ENCODE results near the gene INO80. TPM values are rescaled to one million over a fixed set of nuclear protein-coding genes. Genes with fewer than 3 reads are reported as not detected.
"Not testable (repeated sequence)": the region's sequence is repeated elsewhere in the genome, so short reads cannot be mapped to it uniquely, and the experiment has no call there.

The INO80 gene
- total and polyA plus RNA-seq, 2 donors, result 7.6 to 12.9 TPM

DNA sequence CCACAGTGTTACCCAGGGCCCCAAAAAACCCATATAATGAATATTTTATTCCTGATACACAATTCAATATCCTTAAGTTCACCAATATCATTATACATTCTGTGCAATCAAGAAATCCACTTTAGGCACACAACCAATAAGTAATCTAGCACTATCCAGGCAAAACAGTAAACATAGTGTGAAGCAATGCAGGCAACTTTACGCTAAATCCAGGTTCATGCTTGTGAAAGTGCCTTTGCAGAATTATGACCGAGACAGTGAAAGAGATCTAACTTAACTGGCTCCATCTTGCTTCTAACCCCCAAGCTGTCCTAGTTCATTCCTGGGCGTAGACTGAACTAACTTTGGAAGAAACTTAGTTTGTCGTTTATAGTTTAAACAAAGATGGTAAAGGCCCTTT, 34.2 kb upstream of the INO80 start:
- H3K4me1 ChIP-seq (ENCODE audit: control insufficient read depth in 2 of 2, insufficient read depth in 2 of 2, low read length in 2 of 2), result no peaks in the 10 kb centered on the region
- DNase-seq (ENCODE audit: low read depth in 6 of 9, low spot score in 9 of 9), result no peak
- H3K27me3 ChIP-seq (ENCODE audit: control insufficient read depth in 2 of 2, insufficient read depth in 1 of 2, low read length in 1 of 2), result no peaks in the 10 kb centered on the region
- H3K36me3 ChIP-seq (ENCODE audit: control insufficient read depth in 2 of 2, insufficient read depth in 2 of 2, low read length in 1 of 2), result no peaks in the 10 kb centered on the region
- H3K27ac ChIP-seq (ENCODE audit: low read depth in 1 of 2, low read length in 1 of 2), result no peak overlapping the region
- 96% methylated on average over 4 of the region's 4 CpGs for WGBS
- H3K9me3 ChIP-seq (ENCODE audit: control insufficient read depth in 2 of 2, insufficient read depth in 1 of 2, low read length in 1 of 2), result no peaks in the 10 kb centered on the region
- H3K4me3 ChIP-seq (ENCODE audit: low read length in 2 of 2), result no peak overlapping the region

DNA sequence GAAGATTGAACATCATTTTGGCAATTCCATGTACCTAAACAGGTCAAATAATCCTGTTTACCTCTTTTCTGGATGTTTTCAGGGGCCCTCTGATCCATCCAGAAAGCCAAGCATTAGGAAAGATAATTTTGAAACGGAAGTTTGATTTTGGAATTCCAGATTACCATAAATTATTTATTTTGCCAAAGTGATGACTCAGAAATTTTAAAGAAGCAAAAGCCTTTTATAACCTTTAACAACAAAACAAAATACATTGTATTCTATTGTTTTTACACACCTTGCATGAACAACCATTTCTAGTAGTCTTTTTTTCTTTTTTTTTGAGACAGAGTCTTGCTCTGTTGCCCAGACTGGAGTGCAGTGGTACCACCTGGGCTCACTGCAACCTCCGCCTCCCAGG, 32.0 kb upstream of the INO80 start:
- WGBS, result 96% methylated on average over 2 of the region's 2 CpGs
- Histone ChIP-seq H3K36me3 (ENCODE audit: control insufficient read depth in 2 of 2, insufficient read depth in 2 of 2, low read length in 1 of 2) (no peaks in the 10 kb centered on the region), H3K9me3 (ENCODE audit: control insufficient read depth in 2 of 2, insufficient read depth in 1 of 2, low read length in 1 of 2) (no peaks in the 10 kb centered on the region), H3K27me3 (ENCODE audit: control insufficient read depth in 2 of 2, insufficient read depth in 1 of 2, low read length in 1 of 2) (no peaks in the 10 kb centered on the region), H3K27ac (ENCODE audit: low read depth in 1 of 2, low read length in 1 of 2) (no peak overlapping the region), H3K4me1 (ENCODE audit: control insufficient read depth in 2 of 2, insufficient read depth in 2 of 2, low read length in 2 of 2) (no peaks in the 10 kb centered on the region), H3K4me3 (ENCODE audit: low read length in 2 of 2) (no peak overlapping the region)
- DNase-seq (ENCODE audit: low read depth in 6 of 9, low spot score in 9 of 9), result no peak

DNA sequence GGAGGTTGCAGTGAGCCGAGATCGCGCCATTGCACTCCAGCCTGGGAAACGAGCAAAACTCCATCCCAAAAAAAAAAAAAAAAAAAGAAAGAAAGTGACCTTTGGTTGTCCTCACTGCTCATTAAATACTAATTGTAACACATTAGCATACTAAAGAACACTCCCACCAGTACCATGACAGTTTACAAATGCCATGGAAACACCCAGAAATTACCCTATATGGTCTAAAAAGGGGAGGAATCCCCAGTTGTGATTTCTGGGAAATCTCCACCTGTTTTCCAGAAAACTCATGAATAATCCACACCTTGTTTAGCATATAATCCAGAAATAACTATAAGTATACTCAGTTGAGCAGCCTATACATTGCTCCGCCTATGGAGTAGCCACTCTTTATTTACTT, 23.5 kb upstream of the INO80 start:
- Histone ChIP-seq H3K9me3 (ENCODE audit: control insufficient read depth in 2 of 2, insufficient read depth in 1 of 2, low read length in 1 of 2) (no peaks in the 10 kb centered on the region), H3K27me3 (ENCODE audit: control insufficient read depth in 2 of 2, insufficient read depth in 1 of 2, low read length in 1 of 2) (no peaks in the 10 kb centered on the region), H3K36me3 (ENCODE audit: control insufficient read depth in 2 of 2, insufficient read depth in 2 of 2, low read length in 1 of 2) (no peaks in the 10 kb centered on the region), H3K4me3 (ENCODE audit: low read length in 2 of 2) (no peak overlapping the region), H3K4me1 (ENCODE audit: control insufficient read depth in 2 of 2, insufficient read depth in 2 of 2, low read length in 2 of 2) (no peaks in the 10 kb centered on the region), H3K27ac (ENCODE audit: low read depth in 1 of 2, low read length in 1 of 2) (no peak overlapping the region)
- no peak for DNase-seq (ENCODE audit: low read depth in 6 of 9, low spot score in 9 of 9)
- WGBS, result 98% methylated on average over 5 of the region's 5 CpGs

DNA sequence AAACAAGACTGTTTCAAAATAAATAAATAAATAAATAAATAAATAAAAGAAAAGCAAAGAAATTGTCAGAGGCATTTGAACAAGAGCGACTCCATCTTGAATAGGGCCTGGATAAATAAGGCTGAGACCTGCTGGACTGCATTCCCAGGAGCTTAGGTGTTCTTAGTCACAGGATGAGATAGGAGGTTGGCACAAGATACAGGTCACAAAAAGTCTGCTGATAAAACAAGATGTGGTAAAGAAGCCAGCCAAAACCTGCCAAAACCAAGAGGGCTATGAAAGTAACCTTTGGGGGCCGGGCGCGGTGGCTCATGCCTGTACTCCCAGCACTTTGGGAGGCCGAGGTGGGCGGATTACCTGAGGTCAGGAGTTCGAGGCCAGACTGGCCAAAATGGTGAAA, 23.0 kb upstream of the INO80 start:
- not testable (repeated sequence) for H3K36me3 ChIP-seq (ENCODE audit: control insufficient read depth in 2 of 2, insufficient read depth in 2 of 2, low read length in 1 of 2); H3K27me3 ChIP-seq (ENCODE audit: control insufficient read depth in 2 of 2, insufficient read depth in 1 of 2, low read length in 1 of 2); H3K27ac ChIP-seq (ENCODE audit: low read depth in 1 of 2, low read length in 1 of 2); H3K9me3 ChIP-seq (ENCODE audit: control insufficient read depth in 2 of 2, insufficient read depth in 1 of 2, low read length in 1 of 2); H3K4me3 ChIP-seq (ENCODE audit: low read length in 2 of 2); DNase-seq (ENCODE audit: low read depth in 6 of 9, low spot score in 9 of 9); H3K4me1 ChIP-seq (ENCODE audit: control insufficient read depth in 2 of 2, insufficient read depth in 2 of 2, low read length in 2 of 2)
- 97% methylated on average over 7 of the region's 7 CpGs for WGBS

DNA sequence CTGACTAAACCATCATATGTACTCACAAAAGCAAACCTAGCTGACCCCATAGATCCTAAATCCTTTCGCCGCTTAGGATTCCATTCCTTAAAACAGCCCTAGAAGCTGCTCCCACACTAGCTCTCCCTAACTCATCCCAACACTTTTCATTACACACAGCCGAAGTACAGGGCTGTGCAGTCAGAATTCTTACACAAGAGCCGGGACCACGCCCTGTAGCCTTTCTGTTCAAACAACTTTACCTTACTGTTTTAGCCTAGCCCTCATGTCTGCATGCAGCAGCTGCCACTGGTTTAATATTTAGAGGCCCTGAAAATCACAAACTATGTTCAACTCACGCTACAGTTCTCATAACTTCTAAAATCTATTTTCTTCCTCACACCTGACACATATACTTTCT, 19.5 kb upstream of the INO80 start:
- H3K27ac ChIP-seq (ENCODE audit: low read depth in 1 of 2, low read length in 1 of 2); DNase-seq (ENCODE audit: low read depth in 6 of 9, low spot score in 9 of 9); H3K36me3 ChIP-seq (ENCODE audit: control insufficient read depth in 2 of 2, insufficient read depth in 2 of 2, low read length in 1 of 2); H3K4me1 ChIP-seq (ENCODE audit: control insufficient read depth in 2 of 2, insufficient read depth in 2 of 2, low read length in 2 of 2); H3K9me3 ChIP-seq (ENCODE audit: control insufficient read depth in 2 of 2, insufficient read depth in 1 of 2, low read length in 1 of 2); H3K4me3 ChIP-seq (ENCODE audit: low read length in 2 of 2); H3K27me3 ChIP-seq (ENCODE audit: control insufficient read depth in 2 of 2, insufficient read depth in 1 of 2, low read length in 1 of 2): not testable (repeated sequence)
- WGBS, result 96% methylated on average over 6 of the region's 6 CpGs

DNA sequence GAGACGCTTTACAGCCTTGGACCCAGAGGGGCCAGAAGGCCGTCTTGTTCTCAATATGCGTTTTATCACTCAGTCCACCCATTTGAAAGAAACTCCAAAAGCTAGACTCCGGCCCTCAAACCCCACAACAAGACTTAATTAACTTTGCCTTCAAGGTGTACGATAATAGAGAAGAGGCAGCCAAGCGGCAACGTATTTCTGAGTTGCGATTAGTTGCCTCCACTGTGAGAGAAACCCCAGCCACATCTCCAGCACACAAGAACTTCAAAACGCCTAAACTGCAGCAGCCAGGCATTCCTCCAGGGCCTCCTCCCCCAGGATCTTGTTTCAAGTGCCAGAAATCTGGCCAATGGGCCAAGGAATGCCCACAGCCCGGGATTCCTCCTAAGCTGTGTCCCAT, 17.4 kb upstream of the INO80 start:
- no peak overlapping the region for H3K4me3 ChIP-seq (ENCODE audit: low read length in 2 of 2)
- H3K36me3 ChIP-seq (ENCODE audit: control insufficient read depth in 2 of 2, insufficient read depth in 2 of 2, low read length in 1 of 2), result no peaks in the 10 kb centered on the region
- no peaks in the 10 kb centered on the region for H3K27me3 ChIP-seq (ENCODE audit: control insufficient read depth in 2 of 2, insufficient read depth in 1 of 2, low read length in 1 of 2)
- H3K9me3 ChIP-seq (ENCODE audit: control insufficient read depth in 2 of 2, insufficient read depth in 1 of 2, low read length in 1 of 2), result no peaks in the 10 kb centered on the region
- DNase-seq (ENCODE audit: low read depth in 6 of 9, low spot score in 9 of 9), result no peak
- H3K4me1 ChIP-seq (ENCODE audit: control insufficient read depth in 2 of 2, insufficient read depth in 2 of 2, low read length in 2 of 2), result no peaks in the 10 kb centered on the region
- WGBS, result 94% methylated on average over 10 of the region's 10 CpGs
- no peak overlapping the region for H3K27ac ChIP-seq (ENCODE audit: low read depth in 1 of 2, low read length in 1 of 2)

DNA sequence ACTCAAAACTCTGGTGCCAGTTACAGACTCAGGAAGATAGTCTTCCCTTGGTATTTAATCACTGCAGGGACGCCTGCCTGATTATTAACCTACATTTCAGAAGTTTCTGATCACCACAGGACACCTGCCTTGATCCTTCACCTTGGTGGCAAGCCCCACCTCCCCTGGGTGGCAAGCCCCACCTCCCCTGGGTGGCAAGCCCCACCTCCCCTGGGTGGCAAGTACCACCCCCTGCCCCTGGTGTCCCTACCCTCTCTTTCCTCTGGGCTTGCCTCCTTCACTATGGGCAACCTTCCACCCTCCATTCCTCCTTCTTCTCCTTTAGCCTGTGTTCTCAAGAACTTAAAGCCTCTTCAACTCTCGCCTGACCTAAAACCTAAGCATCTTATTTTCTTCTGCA, 16.0 kb upstream of the INO80 start:
- H3K4me3 ChIP-seq (ENCODE audit: low read length in 2 of 2); H3K27me3 ChIP-seq (ENCODE audit: control insufficient read depth in 2 of 2, insufficient read depth in 1 of 2, low read length in 1 of 2); H3K4me1 ChIP-seq (ENCODE audit: control insufficient read depth in 2 of 2, insufficient read depth in 2 of 2, low read length in 2 of 2); H3K9me3 ChIP-seq (ENCODE audit: control insufficient read depth in 2 of 2, insufficient read depth in 1 of 2, low read length in 1 of 2); H3K27ac ChIP-seq (ENCODE audit: low read depth in 1 of 2, low read length in 1 of 2); H3K36me3 ChIP-seq (ENCODE audit: control insufficient read depth in 2 of 2, insufficient read depth in 2 of 2, low read length in 1 of 2); DNase-seq (ENCODE audit: low read depth in 6 of 9, low spot score in 9 of 9): not testable (repeated sequence)
- WGBS, result 97% methylated on average over 2 of the region's 2 CpGs

DNA sequence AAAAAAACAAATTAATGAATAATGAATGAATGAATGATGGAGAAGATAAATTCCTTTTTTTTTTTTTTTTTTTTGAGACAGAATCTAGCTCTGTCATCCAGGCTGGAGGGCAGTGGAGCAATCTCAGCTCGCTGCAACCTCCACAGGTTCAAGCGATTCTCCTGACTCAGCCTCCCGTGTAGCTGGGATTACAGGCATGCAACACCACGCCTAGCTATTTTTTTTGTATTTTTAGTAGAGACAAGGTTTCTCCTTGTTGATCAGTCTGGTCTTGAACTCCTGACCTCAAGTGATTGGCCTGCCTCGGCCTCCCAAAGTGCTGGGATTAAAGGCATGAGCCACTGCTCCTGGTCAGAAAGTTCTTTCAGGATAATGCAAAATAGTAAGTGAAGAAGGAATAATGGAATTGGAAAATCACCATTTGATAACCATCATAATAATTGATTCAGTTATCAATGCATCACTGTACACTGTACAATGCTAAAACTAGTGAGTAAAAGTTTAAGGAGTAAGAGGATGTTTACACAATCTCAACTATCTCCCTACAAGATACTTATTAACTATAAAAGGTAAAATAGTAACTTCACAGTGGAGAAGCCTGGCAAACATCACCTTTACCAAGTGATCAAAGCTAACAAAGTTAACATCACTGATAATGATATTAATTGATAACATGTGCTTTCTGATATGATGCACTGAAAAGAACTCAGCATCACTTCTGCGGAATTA, 12.3 kb upstream of the INO80 start:
- H3K9me3 ChIP-seq (ENCODE audit: control insufficient read depth in 2 of 2, insufficient read depth in 1 of 2, low read length in 1 of 2), result no peaks in the 10 kb centered on the region
- no peak for DNase-seq (ENCODE audit: low read depth in 6 of 9, low spot score in 9 of 9)
- H3K27me3 ChIP-seq (ENCODE audit: control insufficient read depth in 2 of 2, insufficient read depth in 1 of 2, low read length in 1 of 2), result no peaks in the 10 kb centered on the region
- no peaks in the 10 kb centered on the region for H3K4me1 ChIP-seq (ENCODE audit: control insufficient read depth in 2 of 2, insufficient read depth in 2 of 2, low read length in 2 of 2)
- 96% methylated on average over 6 of the region's 6 CpGs for WGBS
- H3K27ac ChIP-seq (ENCODE audit: low read depth in 1 of 2, low read length in 1 of 2), result no peak overlapping the region
- H3K36me3 ChIP-seq (ENCODE audit: control insufficient read depth in 2 of 2, insufficient read depth in 2 of 2, low read length in 1 of 2), result no peaks in the 10 kb centered on the region
- no peak overlapping the region for H3K4me3 ChIP-seq (ENCODE audit: low read length in 2 of 2)

DNA sequence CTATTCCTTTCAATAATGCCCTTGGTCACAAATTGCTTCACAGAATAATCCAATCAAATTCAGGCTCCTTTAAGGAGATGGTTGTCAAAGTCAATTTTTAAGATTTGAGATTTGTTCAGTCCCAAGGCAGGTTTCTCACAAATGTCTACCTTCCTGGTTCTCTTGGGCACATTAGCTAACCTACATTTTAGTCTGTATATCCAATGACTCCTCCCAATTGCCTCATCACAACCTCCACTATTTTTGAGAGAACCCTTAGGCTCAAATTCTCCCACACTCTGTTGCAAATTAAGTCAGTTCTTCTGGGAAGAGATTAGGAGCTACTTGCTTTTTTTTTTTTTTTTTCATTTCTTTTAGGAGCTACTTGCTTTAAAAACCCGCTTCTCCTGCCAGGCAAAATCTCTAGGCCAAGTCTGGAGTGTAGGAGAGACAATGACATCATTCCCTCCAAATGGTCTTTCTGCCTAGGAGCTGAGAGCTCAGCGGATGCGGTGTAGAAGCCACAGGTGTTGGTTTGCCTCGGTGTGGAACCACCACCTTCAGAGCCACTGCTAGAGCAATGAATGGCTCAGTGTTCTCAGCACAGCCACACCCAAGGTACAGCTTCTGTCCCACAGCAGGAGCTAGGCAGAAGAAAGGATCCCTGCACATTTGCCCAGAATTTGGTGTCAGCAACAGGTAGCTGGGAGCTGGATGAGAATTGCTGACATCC, 10.0 kb upstream of the INO80 start:
- no peak overlapping the region for H3K27ac ChIP-seq (ENCODE audit: low read depth in 1 of 2, low read length in 1 of 2)
- no peaks in the 10 kb centered on the region for H3K36me3 ChIP-seq (ENCODE audit: control insufficient read depth in 2 of 2, insufficient read depth in 2 of 2, low read length in 1 of 2)
- no peaks in the 10 kb centered on the region for H3K27me3 ChIP-seq (ENCODE audit: control insufficient read depth in 2 of 2, insufficient read depth in 1 of 2, low read length in 1 of 2)
- no peaks in the 10 kb centered on the region for H3K9me3 ChIP-seq (ENCODE audit: control insufficient read depth in 2 of 2, insufficient read depth in 1 of 2, low read length in 1 of 2)
- no peaks in the 10 kb centered on the region for H3K4me1 ChIP-seq (ENCODE audit: control insufficient read depth in 2 of 2, insufficient read depth in 2 of 2, low read length in 2 of 2)
- no peak overlapping the region for H3K4me3 ChIP-seq (ENCODE audit: low read length in 2 of 2)
- DNase-seq (ENCODE audit: low read depth in 6 of 9, low spot score in 9 of 9), result peak in 1 of 9 donors; percentile 3
- 84% methylated on average over 4 of the region's 4 CpGs for WGBS
